GM11168 (cell line): Measurements from ENCODE around the gene CXorf49B.
"Not testable (repeated sequence)": the region's sequence is repeated elsewhere in the genome, so short reads cannot be mapped to it uniquely, and the experiment has no call there.

Experiments
- in situ Hi-C: fragments of 300-500 bp; cut with MboI; formaldehyde crosslinking; loops from one replicate; pipeline ENCODE4 v1.12.0; 2022; ENCODE audit warnings: low sequenced_read_pairs; ENCODE audit not compliant: unreplicated experiment

The CXorf49B gene

GRCh38 chrX:71763049-71763448 lies at the start of gene CXorf49B:
TSS of gene CXorf49B (plus strand) at chrX:71763349. CDS start at chrX:71763424, 75 bp downstream.
- in situ Hi-C loops = not testable (repeated sequence)

GRCh38 chrX:71714064-71714463 lies 49.1 kb upstream of the CXorf49B start:
- in situ Hi-C loops = not testable (repeated sequence)

- in situ Hi-C loops = not testable (repeated sequence)
These were observed 47.6 kb upstream of the CXorf49B start for GRCh38 chrX:71715551-71715950.

- in situ Hi-C loops = not testable (repeated sequence)
These were observed 46.8 kb upstream of the CXorf49B start for GRCh38 chrX:71716323-71716722.

- in situ Hi-C loops = not testable (repeated sequence)
These were observed 45.0 kb upstream of the CXorf49B start, which contains the start of gene CXorf49 for GRCh38 chrX:71718185-71718584. TSS of gene CXorf49 (minus strand) at chrX:71718285. CDS start at chrX:71718151, 134 bp downstream.

GRCh38 chrX:71719195-71719594 lies 44.0 kb upstream of the CXorf49B start:
- in situ Hi-C loops = not testable (repeated sequence)

GRCh38 chrX:71720289-71720886 lies 42.8 kb upstream of the CXorf49B start:
- in situ Hi-C loops = not testable (repeated sequence)

GRCh38 chrX:71760688-71761281 lies 2.4 kb upstream of the CXorf49B start:
- in situ Hi-C loops = not testable (repeated sequence)

- in situ Hi-C loops = not testable (repeated sequence)
These were observed 1.7 kb downstream of the CXorf49B start for GRCh38 chrX:71764832-71765231.

- in situ Hi-C loops = not testable (repeated sequence)
These were observed 2.5 kb downstream of the CXorf49B start for GRCh38 chrX:71765613-71766012.

- in situ Hi-C loops = not testable (repeated sequence)
These were observed 4.0 kb downstream of the CXorf49B start for GRCh38 chrX:71767134-71767533.

GRCh38 chrX:71778322-71778721 lies 15.2 kb downstream of the CXorf49B start:
- in situ Hi-C loops = loop anchor here (25.0 kb wide), 1 partner anchor 116 kb away; the partner anchor contains the start of gene LOC101059915

GRCh38 chrX:71782225-71782949 lies 19.2 kb downstream of the CXorf49B start:
- in situ Hi-C loops = loop anchor here (25.0 kb wide), 1 partner anchor 120 kb away; the partner anchor contains the start of gene LOC101059915

GRCh38 chrX:71782950-71783299 lies 19.8 kb downstream of the CXorf49B start:
- in situ Hi-C loops = loop anchor here (25.0 kb wide), 1 partner anchor 121 kb away; the partner anchor contains the start of gene LOC101059915

- in situ Hi-C loops = loop anchor here (25.0 kb wide), 1 partner anchor 121 kb away; the partner anchor contains the start of gene LOC101059915
These were observed 20.6 kb downstream of the CXorf49B start for GRCh38 chrX:71783569-71784347.

GRCh38 chrX:71784348-71784983 lies 21.3 kb downstream of the CXorf49B start:
- in situ Hi-C loops = loop anchor here (25.0 kb wide), 1 partner anchor 122 kb away; the partner anchor contains the start of gene LOC101059915

- in situ Hi-C loops = not testable (repeated sequence)
These were observed 43.3 kb downstream of the CXorf49B start for GRCh38 chrX:71806450-71806849.

- in situ Hi-C loops = no loop called here
These were observed 46.7 kb downstream of the CXorf49B start for GRCh38 chrX:71809886-71810285.

- in situ Hi-C loops = no loop called here
These were observed 51.2 kb downstream of the CXorf49B start for GRCh38 chrX:71814123-71814912.
